DOHH2 (cell line): Measurements from ENCODE around the gene TANC1.

ENCODE experiments used
- EZH2phosphoT487 ChIP-seq: fragments of 200-600 bp; sonication (generic); IDR thresholded peaks from 2 replicates; pipeline ENCODE4 v1.6.1; 2017; ENCODE audit warnings: borderline replicate concordance, mild to moderate bottlenecking, antibody characterized with exemption, low read length, moderate library complexity, mixed read lengths
- TF ChIP-seq, protein P1 (sequence below): fragments of 200-600 bp; sonication (generic); IDR thresholded peaks from one replicate; pipeline ENCODE4 v1.5.1; 2014; ENCODE audit warnings: antibody characterized with exemption, mild to moderate bottlenecking, low read depth, low read length; ENCODE audit not compliant: poor library complexity, severe bottlenecking

GRCh38 chr2:159177957-159178356 lies 209.5 kb downstream of the TANC1 start:
- TF ChIP-seq, protein P1, sequence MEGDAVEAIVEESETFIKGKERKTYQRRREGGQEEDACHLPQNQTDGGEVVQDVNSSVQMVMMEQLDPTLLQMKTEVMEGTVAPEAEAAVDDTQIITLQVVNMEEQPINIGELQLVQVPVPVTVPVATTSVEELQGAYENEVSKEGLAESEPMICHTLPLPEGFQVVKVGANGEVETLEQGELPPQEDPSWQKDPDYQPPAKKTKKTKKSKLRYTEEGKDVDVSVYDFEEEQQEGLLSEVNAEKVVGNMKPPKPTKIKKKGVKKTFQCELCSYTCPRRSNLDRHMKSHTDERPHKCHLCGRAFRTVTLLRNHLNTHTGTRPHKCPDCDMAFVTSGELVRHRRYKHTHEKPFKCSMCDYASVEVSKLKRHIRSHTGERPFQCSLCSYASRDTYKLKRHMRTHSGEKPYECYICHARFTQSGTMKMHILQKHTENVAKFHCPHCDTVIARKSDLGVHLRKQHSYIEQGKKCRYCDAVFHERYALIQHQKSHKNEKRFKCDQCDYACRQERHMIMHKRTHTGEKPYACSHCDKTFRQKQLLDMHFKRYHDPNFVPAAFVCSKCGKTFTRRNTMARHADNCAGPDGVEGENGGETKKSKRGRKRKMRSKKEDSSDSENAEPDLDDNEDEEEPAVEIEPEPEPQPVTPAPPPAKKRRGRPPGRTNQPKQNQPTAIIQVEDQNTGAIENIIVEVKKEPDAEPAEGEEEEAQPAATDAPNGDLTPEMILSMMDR = no peak
- no peak for TF ChIP-seq EZH2phosphoT487
